ENCODE results near the gene GTF2A1L. TPM values are rescaled to one million over a fixed set of nuclear protein-coding genes. Genes with fewer than 3 reads are reported as not detected.
"Not testable (repeated sequence)": the region's sequence is repeated elsewhere in the genome, so short reads cannot be mapped to it uniquely, and the experiment has no call there.

The GTF2A1L gene
- total RNA-seq, 3 donors from 2014 or later = not detected

DNA sequence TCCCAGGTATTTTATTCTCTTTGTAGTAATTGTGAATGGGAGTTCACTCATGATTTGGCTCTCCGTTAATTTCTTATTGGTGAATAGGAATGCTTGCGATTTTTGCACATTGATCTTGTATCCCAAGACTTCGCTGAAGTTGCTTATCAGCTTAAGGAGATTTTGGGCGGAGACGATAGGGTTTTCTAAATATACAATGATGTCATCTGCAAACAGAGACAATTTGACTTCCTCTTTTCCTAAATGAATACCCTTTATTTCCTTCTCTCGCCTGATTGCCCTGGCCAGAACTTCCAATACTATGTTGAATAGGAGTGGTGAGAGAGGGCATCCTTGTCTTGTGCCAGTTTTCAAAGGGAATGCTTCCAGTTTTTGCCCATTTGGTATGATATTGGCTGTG is 86.0 kb downstream of the GTF2A1L start:
- not testable (repeated sequence) for H3K27me3 Mint-ChIP-seq (ENCODE audit: low read depth); H3K36me3 Mint-ChIP-seq (ENCODE audit: insufficient read depth); H3K4me1 Mint-ChIP-seq (ENCODE audit: low read depth); H3K9me3 Mint-ChIP-seq; ATAC-seq; DNase-seq; H3K4me3 Mint-ChIP-seq

DNA sequence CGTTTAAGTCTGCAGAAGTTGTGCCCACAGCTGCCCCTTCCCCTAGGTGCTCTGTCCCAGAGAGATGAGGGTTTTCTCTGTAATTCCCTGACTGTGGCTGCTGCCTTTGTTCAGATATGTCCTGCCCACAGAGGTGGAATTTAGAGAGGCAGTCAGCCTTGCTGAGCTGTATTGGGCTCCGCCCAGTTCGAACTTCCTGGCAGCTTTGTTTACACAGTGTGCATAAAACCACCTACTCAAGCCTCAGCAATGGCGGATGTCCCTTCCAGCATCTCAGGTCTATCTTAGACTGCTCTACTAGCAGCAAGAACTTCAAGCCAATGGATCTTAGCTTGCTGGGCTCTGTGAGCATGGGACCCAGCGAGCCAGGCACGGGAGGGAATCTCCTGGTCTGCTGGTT is 89.8 kb downstream of the GTF2A1L start:
- no peak for DNase-seq

DNA sequence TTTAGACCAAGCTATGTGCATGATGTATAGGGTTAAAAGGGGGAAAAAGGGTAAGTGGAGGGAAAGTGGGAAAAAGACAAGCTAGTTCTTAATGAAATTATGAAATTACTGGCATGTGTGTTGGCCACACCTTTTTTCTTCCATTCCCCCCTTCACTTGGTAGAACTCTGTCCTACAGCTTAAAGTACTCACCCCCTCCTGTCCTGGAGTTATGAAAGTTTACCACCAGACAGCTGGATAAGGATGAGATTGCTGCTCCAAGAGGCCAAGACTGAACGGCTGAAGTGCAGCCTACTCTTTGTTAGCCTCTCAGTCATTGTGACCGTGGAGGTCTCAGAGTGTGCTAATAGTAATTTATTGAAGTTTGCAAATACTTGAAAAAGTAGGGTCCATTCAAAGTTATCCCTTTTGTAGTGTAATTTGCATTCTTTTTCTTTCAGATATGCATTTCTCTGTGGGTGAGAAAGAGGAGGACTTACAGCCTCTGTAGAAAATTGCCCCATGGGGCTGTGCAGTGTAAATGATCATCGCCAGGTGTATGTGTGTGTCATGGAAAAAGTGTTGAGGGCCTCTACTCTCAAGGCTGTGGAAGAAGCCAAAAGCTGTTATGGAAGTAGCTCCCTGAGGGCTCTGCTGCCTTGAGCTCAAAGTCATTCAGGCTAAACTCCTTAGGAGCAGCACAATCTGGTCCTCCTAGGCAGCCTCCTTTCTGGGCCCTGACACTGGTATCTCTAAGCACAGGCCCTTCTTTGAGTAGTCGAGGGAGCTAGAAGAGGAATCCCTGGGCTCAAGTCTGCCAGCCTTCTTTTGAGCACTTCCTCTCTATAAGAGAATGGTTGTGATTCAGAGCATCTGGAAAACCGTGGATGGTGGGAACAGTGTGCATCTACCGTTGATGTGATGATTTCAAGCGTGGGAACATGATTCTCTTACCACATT is 91.7 kb downstream of the GTF2A1L start:
- DNase-seq = no peak
- no peaks in the 10 kb centered on the region for H3K9me3 Mint-ChIP-seq
- no peak for ATAC-seq
- no peaks in the 10 kb centered on the region for H3K4me1 Mint-ChIP-seq (ENCODE audit: low read depth)
- H3K4me3 Mint-ChIP-seq = no peak overlapping the region
- peaks cover 7% of the 10 kb centered on the region for H3K27me3 Mint-ChIP-seq (ENCODE audit: low read depth)
- no peaks in the 10 kb centered on the region for H3K36me3 Mint-ChIP-seq (ENCODE audit: insufficient read depth)

More for the DNA sequence above, 89.8 kb downstream of the GTF2A1L start:
- Mint-ChIP-seq H3K4me3 (no peak overlapping the region), H3K27me3 (ENCODE audit: low read depth) (peaks cover 7% of the 10 kb centered on the region), H3K9me3 (no peaks in the 10 kb centered on the region), H3K36me3 (ENCODE audit: insufficient read depth) (no peaks in the 10 kb centered on the region), H3K4me1 (ENCODE audit: low read depth) (no peaks in the 10 kb centered on the region)
- ATAC-seq = no peak

DNA sequence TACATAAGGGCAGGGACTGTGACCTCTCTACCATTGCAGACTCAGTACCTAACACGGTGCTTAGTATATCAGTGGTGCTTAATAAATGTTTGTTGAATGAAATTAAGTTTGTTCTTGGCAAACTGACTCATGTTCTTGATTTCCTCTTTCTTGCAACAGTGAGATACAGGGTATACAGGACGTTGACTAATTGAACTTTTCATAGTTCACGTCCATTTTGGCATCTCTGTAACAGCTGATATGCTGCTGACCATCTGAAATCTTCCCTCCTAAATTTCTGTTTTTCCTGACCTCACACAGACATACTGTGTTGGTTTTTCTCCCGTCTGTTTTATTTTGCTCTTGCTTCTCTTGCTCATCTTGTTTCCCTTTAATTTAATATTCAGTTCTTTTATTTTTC is 93.7 kb downstream of the GTF2A1L start:
- H3K27me3 Mint-ChIP-seq (ENCODE audit: low read depth) = peaks cover 9% of the 10 kb centered on the region
- no peaks in the 10 kb centered on the region for H3K4me1 Mint-ChIP-seq (ENCODE audit: low read depth)
- ATAC-seq = no peak
- H3K4me3 Mint-ChIP-seq = no peak overlapping the region
- DNase-seq = no peak
- no peaks in the 10 kb centered on the region for H3K9me3 Mint-ChIP-seq
- H3K36me3 Mint-ChIP-seq (ENCODE audit: insufficient read depth) = no peaks in the 10 kb centered on the region

DNA sequence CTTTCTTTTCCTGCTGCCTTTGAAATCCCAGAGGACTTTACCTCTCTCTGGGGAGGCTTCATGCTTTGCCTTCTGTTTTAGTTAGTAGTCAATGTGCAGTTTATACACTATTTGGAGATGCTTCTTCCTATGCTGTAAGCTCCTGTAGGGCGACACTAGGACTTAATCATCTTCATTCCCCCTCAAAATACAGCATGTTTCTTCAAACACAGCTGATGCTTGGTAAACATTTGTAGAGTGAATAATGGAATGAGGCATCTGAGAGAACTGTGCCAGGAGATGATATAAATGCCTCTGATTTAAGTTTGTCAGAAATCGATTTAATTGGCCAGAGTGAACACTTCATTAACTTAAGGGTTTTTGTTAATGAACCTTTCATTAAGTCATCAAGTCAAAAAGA is 94.5 kb downstream of the GTF2A1L start:
- no peak for ATAC-seq
- Mint-ChIP-seq H3K36me3 (ENCODE audit: insufficient read depth) (no peaks in the 10 kb centered on the region), H3K4me1 (ENCODE audit: low read depth) (no peaks in the 10 kb centered on the region), H3K4me3 (no peak overlapping the region), H3K9me3 (no peaks in the 10 kb centered on the region), H3K27me3 (ENCODE audit: low read depth) (peaks cover 9% of the 10 kb centered on the region)
- DNase-seq = no peak

DNA sequence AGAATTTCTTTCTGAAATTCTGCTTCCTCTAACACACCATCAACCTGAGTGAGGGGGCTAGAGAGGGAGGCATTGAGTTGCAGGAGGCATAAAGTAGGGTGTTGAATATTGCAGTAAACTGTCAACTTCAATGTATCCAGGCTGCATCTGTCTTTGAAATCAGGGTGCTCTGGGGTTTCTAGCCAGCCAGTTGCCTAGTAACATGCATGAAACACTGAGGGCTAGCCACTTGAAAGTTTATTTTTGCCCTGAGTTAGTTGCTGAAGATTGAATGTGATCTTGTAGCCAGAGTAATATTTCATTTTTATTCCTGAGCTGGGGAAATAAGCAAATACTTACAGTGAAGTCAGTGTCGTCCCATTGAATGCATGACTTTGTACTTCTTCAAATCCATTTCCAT is 96.0 kb downstream of the GTF2A1L start:
- H3K4me1 Mint-ChIP-seq (ENCODE audit: low read depth) = no peaks in the 10 kb centered on the region
- H3K27me3 Mint-ChIP-seq (ENCODE audit: low read depth) = peaks cover 6% of the 10 kb centered on the region
- H3K4me3 Mint-ChIP-seq = no peak overlapping the region
- no peaks in the 10 kb centered on the region for H3K9me3 Mint-ChIP-seq
- ATAC-seq = no peak
- DNase-seq = no peak
- H3K36me3 Mint-ChIP-seq (ENCODE audit: insufficient read depth) = no peaks in the 10 kb centered on the region

DNA sequence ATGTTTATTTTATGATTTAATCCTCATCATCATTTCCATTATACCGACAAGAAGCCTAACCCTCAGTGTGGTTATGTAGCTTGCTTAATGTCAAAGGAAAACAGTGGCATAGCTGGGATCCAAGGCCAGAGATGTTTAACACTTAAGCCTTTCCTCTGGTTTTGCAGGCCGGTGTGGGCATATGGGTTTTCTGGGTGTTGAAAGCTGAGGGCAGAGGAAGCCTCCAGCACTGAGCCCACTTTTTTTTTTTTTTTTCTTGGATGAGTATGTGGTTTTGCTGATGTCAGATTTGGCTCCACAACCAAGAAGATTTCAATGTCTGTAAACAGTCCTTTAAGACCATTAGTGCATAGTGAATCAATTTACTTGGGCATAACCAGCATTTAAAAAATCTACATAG is 96.6 kb downstream of the GTF2A1L start:
- Mint-ChIP-seq H3K4me1 (ENCODE audit: low read depth) (no peaks in the 10 kb centered on the region), H3K36me3 (ENCODE audit: insufficient read depth) (no peaks in the 10 kb centered on the region), H3K4me3 (no peak overlapping the region), H3K9me3 (no peaks in the 10 kb centered on the region), H3K27me3 (ENCODE audit: low read depth) (peaks cover 6% of the 10 kb centered on the region)
- ATAC-seq (no peak), DNase-seq (no peak)

DNA sequence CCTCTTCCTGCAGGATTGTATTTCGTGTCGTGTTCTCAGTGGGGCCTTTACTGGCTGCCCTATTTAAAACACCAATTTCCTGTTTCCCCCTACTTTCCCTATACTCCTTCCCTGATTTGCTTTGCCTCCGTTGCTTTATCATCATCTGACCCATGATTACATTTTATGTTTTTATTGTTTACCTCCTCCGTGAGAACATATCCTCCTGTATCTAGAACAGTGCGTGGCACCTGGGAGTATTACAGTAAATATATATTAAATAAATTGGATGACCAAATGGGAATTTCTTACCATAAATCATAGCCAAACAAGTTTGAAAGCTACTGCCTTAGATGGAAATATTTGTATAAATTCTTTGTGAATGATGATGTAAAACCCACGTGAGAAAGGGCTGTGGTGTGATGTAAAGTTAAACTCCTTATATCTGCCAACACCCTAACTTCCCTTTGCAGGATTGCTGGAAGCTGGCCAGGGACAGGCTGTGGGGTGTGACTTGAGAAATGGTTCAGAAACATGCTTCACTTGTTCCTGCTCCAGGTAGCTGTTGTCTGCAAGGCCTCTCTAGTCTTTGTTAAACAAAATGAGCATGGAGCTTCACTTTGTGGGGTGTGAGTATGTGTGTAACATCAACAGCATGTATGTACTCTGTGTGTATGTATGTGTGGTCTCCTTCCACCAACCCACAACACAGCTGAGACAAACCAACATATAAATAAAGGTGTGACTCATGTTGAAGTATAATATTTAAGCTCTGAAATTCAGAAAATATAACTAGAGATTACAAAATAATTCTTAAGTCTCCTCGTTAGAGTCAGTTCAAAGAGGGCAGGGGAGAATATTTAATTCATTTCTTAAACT is 97.6 kb downstream of the GTF2A1L start:
- no peaks in the 10 kb centered on the region for H3K36me3 Mint-ChIP-seq (ENCODE audit: insufficient read depth)
- H3K4me3 Mint-ChIP-seq = no peak overlapping the region
- H3K27me3 Mint-ChIP-seq (ENCODE audit: low read depth) = peaks cover 8% of the 10 kb centered on the region
- no peak for ATAC-seq
- H3K4me1 Mint-ChIP-seq (ENCODE audit: low read depth) = no peaks in the 10 kb centered on the region
- no peak for DNase-seq
- no peaks in the 10 kb centered on the region for H3K9me3 Mint-ChIP-seq

DNA sequence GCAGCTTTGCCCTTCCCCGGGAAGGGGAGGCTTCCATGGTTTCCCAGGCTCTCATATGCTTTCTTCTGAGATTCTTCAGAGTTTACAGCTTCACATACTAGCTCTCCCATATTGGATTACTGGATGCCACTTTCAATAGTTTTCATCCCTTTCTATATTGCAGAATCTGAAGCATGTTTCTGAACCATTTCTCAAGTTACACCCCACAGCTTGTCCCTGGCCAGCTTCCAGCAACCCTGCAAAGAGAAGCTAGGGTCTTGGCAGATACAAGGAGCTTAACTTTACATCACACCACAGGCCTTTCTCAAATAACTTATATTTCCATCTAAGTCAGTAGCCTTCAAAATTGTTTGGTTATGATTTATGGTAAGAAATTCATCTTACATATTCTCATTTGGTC is 98.3 kb downstream of the GTF2A1L start:
- Mint-ChIP-seq H3K27me3 (ENCODE audit: low read depth) (peaks cover 10% of the 10 kb centered on the region), H3K4me1 (ENCODE audit: low read depth) (no peaks in the 10 kb centered on the region), H3K9me3 (no peaks in the 10 kb centered on the region), H3K4me3 (no peak overlapping the region), H3K36me3 (ENCODE audit: insufficient read depth) (no peaks in the 10 kb centered on the region)
- DNase-seq (no peak), ATAC-seq (no peak)

DNA sequence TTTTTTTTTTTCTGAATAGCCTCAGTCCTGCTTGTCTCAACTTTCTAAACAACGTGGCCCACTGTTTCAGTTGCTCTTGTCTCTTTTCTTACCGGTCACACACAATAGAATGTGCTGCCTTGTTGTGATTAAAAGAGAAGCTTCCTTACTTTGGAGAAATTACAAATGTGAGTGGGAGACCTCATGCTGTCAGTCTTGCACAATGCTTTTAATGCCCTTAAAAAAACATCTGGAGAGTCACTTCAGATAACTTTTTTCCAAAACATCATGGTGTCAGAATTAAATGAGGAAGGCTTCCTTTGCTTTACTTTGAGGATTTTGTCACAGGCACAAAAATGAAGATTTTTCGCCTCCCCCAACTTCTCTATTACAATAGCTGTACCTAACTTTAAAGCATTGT is 100.2 kb downstream of the GTF2A1L start:
- ATAC-seq (no peak), DNase-seq (no peak)
- Mint-ChIP-seq H3K36me3 (ENCODE audit: insufficient read depth) (no peaks in the 10 kb centered on the region), H3K4me3 (no peak overlapping the region), H3K9me3 (no peaks in the 10 kb centered on the region), H3K4me1 (ENCODE audit: low read depth) (no peaks in the 10 kb centered on the region), H3K27me3 (ENCODE audit: low read depth) (peaks cover 10% of the 10 kb centered on the region)

DNA sequence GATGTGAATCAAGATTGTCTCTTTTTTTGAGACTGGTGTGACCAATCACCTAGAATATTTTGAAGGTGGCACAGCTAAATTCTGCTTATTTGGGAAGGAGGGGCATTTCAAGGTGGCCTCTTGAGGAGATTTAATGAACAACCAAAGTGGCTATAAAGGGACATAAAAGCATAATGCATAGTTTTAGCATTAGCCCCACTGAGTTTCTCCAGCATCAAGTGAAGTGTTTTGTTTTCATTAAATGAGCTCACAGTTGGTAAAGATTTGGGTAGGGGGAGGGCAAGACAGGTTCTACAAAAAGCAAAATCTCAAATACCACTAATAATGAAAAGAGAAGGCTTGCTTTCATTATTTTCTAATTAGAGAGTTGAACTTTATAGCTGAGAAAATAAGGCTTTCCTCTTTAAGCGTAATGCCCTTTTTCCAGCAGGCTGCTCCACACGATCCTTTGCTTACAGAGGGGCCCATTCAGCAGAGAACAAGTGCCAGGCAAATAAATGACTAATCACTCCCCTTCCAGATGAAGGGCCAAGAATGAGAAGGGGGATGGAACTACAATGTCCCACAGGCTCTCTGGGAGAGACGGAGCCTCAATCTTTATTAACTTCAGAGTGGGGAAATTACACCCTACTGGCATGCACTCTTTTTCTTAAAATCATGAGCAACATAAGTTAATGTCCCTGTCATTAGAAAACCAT is 102.0 kb downstream of the GTF2A1L start:
- H3K36me3 Mint-ChIP-seq (ENCODE audit: insufficient read depth) = no peaks in the 10 kb centered on the region
- no peaks in the 10 kb centered on the region for H3K9me3 Mint-ChIP-seq
- no peak for DNase-seq

DNA sequence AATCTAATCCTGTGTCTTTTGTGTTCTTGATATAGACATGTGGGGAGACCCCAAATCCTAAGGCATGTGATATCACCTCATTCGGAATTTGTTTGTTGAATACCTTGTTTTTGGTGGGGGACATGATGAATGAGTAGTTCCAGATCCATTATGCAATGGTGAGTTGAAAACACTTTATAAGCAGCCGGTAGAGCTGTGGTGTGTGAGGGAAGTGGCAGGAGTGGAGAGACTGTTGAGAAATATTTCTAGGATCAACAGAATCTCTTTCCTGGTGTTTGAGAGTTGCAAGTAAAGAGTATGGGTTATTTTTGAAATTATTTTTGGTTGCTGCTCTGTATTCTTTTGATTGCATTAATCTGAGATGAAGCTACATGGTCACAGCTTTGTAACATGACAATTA is 103.5 kb downstream of the GTF2A1L start:
- H3K36me3 Mint-ChIP-seq (ENCODE audit: insufficient read depth) = no peaks in the 10 kb centered on the region
- ATAC-seq = no peak
- no peak for DNase-seq
- no peaks in the 10 kb centered on the region for H3K4me1 Mint-ChIP-seq (ENCODE audit: low read depth)
- no peak overlapping the region for H3K4me3 Mint-ChIP-seq
- peaks cover 8% of the 10 kb centered on the region for H3K27me3 Mint-ChIP-seq (ENCODE audit: low read depth)
- no peaks in the 10 kb centered on the region for H3K9me3 Mint-ChIP-seq

More for the DNA sequence above, 102.0 kb downstream of the GTF2A1L start:
- H3K27me3 Mint-ChIP-seq (ENCODE audit: low read depth) = peaks cover 9% of the 10 kb centered on the region
- H3K4me1 Mint-ChIP-seq (ENCODE audit: low read depth) = no peaks in the 10 kb centered on the region
- no peak overlapping the region for H3K4me3 Mint-ChIP-seq
- no peak for ATAC-seq

DNA sequence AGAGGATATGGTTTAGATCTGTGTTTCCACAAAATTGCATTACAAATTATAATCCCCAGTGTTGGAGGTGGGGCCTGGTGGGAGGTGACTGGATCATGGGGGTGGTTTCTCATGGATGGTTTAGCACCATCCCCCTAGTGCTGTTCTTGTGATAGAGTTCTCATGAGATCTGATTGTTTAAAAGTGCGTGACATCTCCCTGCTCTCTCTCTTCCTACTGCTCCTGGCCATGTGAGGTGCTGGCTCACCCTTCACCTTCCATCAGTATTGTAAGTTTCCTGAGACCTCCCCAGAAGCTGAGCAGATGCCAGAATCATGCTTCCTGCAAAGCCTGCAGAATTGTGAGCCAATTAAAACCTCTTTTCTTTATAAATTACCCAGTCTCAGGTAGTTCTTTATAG is 104.7 kb downstream of the GTF2A1L start:
- no peak for ATAC-seq
- DNase-seq = no peak
- Mint-ChIP-seq H3K9me3 (no peaks in the 10 kb centered on the region), H3K36me3 (ENCODE audit: insufficient read depth) (no peaks in the 10 kb centered on the region), H3K4me3 (no peak overlapping the region), H3K27me3 (ENCODE audit: low read depth) (peaks cover 8% of the 10 kb centered on the region), H3K4me1 (ENCODE audit: low read depth) (no peaks in the 10 kb centered on the region)

DNA sequence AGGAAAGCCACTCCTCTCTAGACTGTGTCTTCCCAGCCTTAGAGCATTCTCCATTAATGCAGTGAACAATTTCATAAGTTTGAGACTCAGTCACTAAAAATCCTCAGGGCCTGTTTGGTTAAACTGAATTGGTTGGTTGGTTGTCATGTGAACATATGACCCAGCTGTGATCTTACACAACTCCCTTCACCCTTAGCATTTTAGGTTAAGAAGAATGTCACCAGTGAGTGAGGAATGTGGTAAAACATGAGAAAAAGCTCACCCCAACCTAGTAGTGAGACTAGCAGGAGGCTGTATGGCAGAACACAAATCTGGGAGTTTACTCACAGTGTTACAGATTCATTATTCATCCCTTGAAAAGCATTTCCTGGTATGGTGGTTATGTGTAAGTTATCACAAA is 105.5 kb downstream of the GTF2A1L start:
- peaks cover 8% of the 10 kb centered on the region for H3K27me3 Mint-ChIP-seq (ENCODE audit: low read depth)
- no peaks in the 10 kb centered on the region for H3K36me3 Mint-ChIP-seq (ENCODE audit: insufficient read depth)
- no peak for ATAC-seq
- H3K9me3 Mint-ChIP-seq = no peaks in the 10 kb centered on the region
- H3K4me1 Mint-ChIP-seq (ENCODE audit: low read depth) = no peaks in the 10 kb centered on the region
- H3K4me3 Mint-ChIP-seq = no peak overlapping the region
- DNase-seq = no peak
